ENCODE results near the gene PDE1C. TPM values are rescaled to one million over a fixed set of nuclear protein-coding genes. Genes with fewer than 3 reads are reported as not detected.

The PDE1C gene
- total RNA-seq, 2 experiments from 2014 or later, result not detected

GRCh38 chr7:31925753-31926454 is 144.3 kb downstream of the PDE1C start:
- Histone ChIP-seq H3K4me2 (ENCODE audit: low read length) (no peak overlapping the region), H3K27ac (ENCODE audit: low read depth, low read length, poor library complexity, severe bottlenecking) (no peak overlapping the region), H2AFZ (ENCODE audit: low read length) (no peak overlapping the region), H3K79me2 (ENCODE audit: insufficient read depth, low read depth, low read length) (no peaks in the 10 kb centered on the region), H3K4me1 (ENCODE audit: insufficient read depth, low read length, poor library complexity, severe bottlenecking) (no peaks in the 10 kb centered on the region), H3K9me3 (ENCODE audit: low read length) (no peaks in the 10 kb centered on the region), H3K36me3 (ENCODE audit: insufficient read depth, low read length) (no peaks in the 10 kb centered on the region), H3K4me3 (ENCODE audit: low read depth, low read length, poor library complexity, severe bottlenecking) (no peak overlapping the region), H4K20me1 (ENCODE audit: insufficient read depth, low read length) (no peaks in the 10 kb centered on the region), H3K9me2 (ENCODE audit: insufficient read depth, low read length) (no peaks in the 10 kb centered on the region)
- no peak for DNase-seq (ENCODE audit: low spot score)
- CTCF ChIA-PET (ENCODE audit: unreplicated experiment), result no interaction called here
- no TSS peak for BruUV-seq (replicated peaks)
- intact Hi-C loops (cut with micrococcal nuclease; ENCODE audit: unreplicated experiment), result no loop called here
- POLR2A ChIA-PET, result no interaction called here
- TF ChIP-seq EZH2phosphoT487 (IDR thresholded peaks at IDR 0.05; ENCODE audit: borderline replicate concordance, low read depth, low read length) (no peak), CTCF (conservative IDR thresholded peaks at IDR 0.05; ENCODE audit: low read length) (no peak)

DNA sequence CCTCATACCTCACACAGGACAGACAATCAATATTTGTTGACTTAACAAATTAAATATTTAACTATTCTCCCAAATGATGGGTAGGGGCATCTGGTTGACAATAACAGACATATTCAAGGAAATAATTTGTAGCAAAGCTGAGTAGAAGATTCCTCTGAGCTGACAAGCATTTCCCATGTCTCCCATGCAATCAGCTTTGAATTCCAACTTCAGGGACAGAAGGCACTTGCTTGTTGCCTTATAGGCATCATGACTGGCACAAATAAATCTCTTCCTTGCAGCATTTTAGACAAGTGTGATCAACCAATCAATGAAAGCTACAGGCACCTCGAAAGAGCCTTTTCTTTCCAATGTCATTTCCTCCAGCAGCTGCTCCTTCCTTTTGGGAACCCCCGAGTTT is 146.0 kb downstream of the PDE1C start:
- BruUV-seq (replicated peaks), result no TSS peak

More for the DNA sequence above, 146.0 kb downstream of the PDE1C start:
- TF ChIP-seq EZH2phosphoT487 (IDR thresholded peaks at IDR 0.05; ENCODE audit: borderline replicate concordance, low read depth, low read length) (no peak), CTCF (conservative IDR thresholded peaks at IDR 0.05; ENCODE audit: low read length) (no peak)
- no peaks in the 10 kb centered on the region for H3K9me2 ChIP-seq (ENCODE audit: insufficient read depth, low read length)
- intact Hi-C loops (cut with micrococcal nuclease; ENCODE audit: unreplicated experiment), result no loop called here
- H3K79me2 ChIP-seq (ENCODE audit: insufficient read depth, low read depth, low read length), result no peaks in the 10 kb centered on the region
- no peaks in the 10 kb centered on the region for H3K9me3 ChIP-seq (ENCODE audit: low read length)
- H3K4me1 ChIP-seq (ENCODE audit: insufficient read depth, low read length, poor library complexity, severe bottlenecking), result no peaks in the 10 kb centered on the region
- H3K4me2 ChIP-seq (ENCODE audit: low read length), result no peak overlapping the region
- H3K36me3 ChIP-seq (ENCODE audit: insufficient read depth, low read length), result no peaks in the 10 kb centered on the region
- CTCF ChIA-PET (ENCODE audit: unreplicated experiment), result no interaction called here
- no peak overlapping the region for H3K27ac ChIP-seq (ENCODE audit: low read depth, low read length, poor library complexity, severe bottlenecking)
- no peak overlapping the region for H3K4me3 ChIP-seq (ENCODE audit: low read depth, low read length, poor library complexity, severe bottlenecking)
- no peaks in the 10 kb centered on the region for H4K20me1 ChIP-seq (ENCODE audit: insufficient read depth, low read length)
- H2AFZ ChIP-seq (ENCODE audit: low read length), result no peak overlapping the region
- POLR2A ChIA-PET, result interaction anchor here (0.8 to 1.0 kb wide), 2 partner anchors 11 to 68 kb away, joined by 3 read pairs; no protein-coding TSS in a partner anchor
- DNase-seq (ENCODE audit: low spot score), result no peak
